Measurements from ENCODE around the gene STT3B.

The STT3B gene

GRCh38 chr3:31544634-31545033 is 11.9 kb downstream of the STT3B start:
- DNase-seq (ENCODE audit: low spot score) = no peak
- no peak for TF ChIP-seq CTCF (IDR thresholded peaks at IDR 0.05; ENCODE audit: borderline replicate concordance, control extremely low read depth, extremely low read depth, insufficient read depth, missing control alignments)
- in situ Hi-C loops (cut with MboI; ENCODE audit: low sequenced_read_pairs, unreplicated experiment) = no loop called here

- no peak for DNase-seq (ENCODE audit: low spot score)
- no peak for TF ChIP-seq CTCF (IDR thresholded peaks at IDR 0.05; ENCODE audit: borderline replicate concordance, control extremely low read depth, extremely low read depth, insufficient read depth, missing control alignments)
- in situ Hi-C loops (cut with MboI; ENCODE audit: low sequenced_read_pairs, unreplicated experiment) = no loop called here
Measured at GRCh38 chr3:31546162-31546561, 13.4 kb downstream of the STT3B start.

GRCh38 chr3:31546725-31547124 is 14.0 kb downstream of the STT3B start:
- no peak for DNase-seq (ENCODE audit: low spot score)
- no peak for TF ChIP-seq CTCF (IDR thresholded peaks at IDR 0.05; ENCODE audit: borderline replicate concordance, control extremely low read depth, extremely low read depth, insufficient read depth, missing control alignments)
- in situ Hi-C loops (cut with MboI; ENCODE audit: low sequenced_read_pairs, unreplicated experiment) = no loop called here

GRCh38 chr3:31550452-31551251 is 17.9 kb downstream of the STT3B start:
- no peak for DNase-seq (ENCODE audit: low spot score)
- in situ Hi-C loops (cut with MboI; ENCODE audit: low sequenced_read_pairs, unreplicated experiment) = no loop called here
- no peak for TF ChIP-seq CTCF (IDR thresholded peaks at IDR 0.05; ENCODE audit: borderline replicate concordance, control extremely low read depth, extremely low read depth, insufficient read depth, missing control alignments)

- in situ Hi-C loops (cut with MboI; ENCODE audit: low sequenced_read_pairs, unreplicated experiment) = no loop called here
- DNase-seq (ENCODE audit: low spot score) = no peak
- TF ChIP-seq CTCF (IDR thresholded peaks at IDR 0.05; ENCODE audit: borderline replicate concordance, control extremely low read depth, extremely low read depth, insufficient read depth, missing control alignments) = no peak
Measured at GRCh38 chr3:31551646-31552045, 18.9 kb downstream of the STT3B start.

- in situ Hi-C loops (cut with MboI; ENCODE audit: low sequenced_read_pairs, unreplicated experiment) = no loop called here
- DNase-seq (ENCODE audit: low spot score) = no peak
- no peak for TF ChIP-seq CTCF (IDR thresholded peaks at IDR 0.05; ENCODE audit: borderline replicate concordance, control extremely low read depth, extremely low read depth, insufficient read depth, missing control alignments)
Measured at GRCh38 chr3:31552103-31552502, 19.4 kb downstream of the STT3B start.

All from GM13976 (cell line).